ENCODE data around the gene ZNF750.

The ZNF750 gene

DNA sequence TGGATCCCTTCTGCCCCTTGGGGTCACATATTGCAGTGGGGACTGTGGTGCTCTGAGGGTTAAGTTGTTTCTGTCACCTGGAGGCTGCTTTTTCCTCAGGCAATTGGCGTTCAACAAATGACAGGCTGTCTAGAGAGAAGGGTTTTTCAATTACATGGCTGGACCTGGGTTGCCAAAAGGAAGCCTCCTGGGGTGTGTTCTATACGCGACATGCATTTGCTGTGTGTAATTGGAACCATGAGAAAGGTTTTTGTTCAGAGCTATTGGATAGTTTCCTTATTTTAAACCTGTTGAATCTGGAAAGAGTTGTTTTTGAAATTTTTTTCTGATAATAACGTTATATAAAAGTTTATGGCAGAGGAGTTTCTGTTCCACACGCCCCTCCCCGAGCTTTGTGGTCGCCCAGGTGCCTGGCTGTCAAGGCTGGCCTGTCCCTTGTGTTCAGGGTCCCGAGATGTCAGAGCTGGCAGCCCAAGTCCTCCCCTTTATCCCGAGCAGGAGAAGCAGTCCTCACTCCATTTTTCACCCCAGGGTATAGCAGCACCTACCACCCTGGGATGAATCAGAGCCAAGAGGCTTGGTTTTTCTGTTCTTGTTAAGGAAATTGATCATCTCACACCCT, 26.1 kb upstream of the ZNF750 start:
- H3K4me1 ChIP-seq (ENCODE audit: control insufficient read depth, insufficient read depth, low read length, poor library complexity, severe bottlenecking) = peaks cover 58% of the 10 kb centered on the region
- DNase-seq = no peak
- H3K27me3 ChIP-seq (replicated peaks; ENCODE audit: control insufficient read depth, insufficient read depth, low read length, poor library complexity, severe bottlenecking) = no peaks in the 10 kb centered on the region
- no peaks in the 10 kb centered on the region for H3K9me3 ChIP-seq (ENCODE audit: control insufficient read depth, low read length)
- peaks cover 9% of the 10 kb centered on the region for H3K36me3 ChIP-seq (ENCODE audit: control insufficient read depth, insufficient read depth, low read length)
- H3K27ac ChIP-seq (ENCODE audit: insufficient read depth, low read length, poor library complexity, severe bottlenecking) = peak overlapping the region; percentile 92
- no peak overlapping the region for H3K4me3 ChIP-seq (ENCODE audit: insufficient read depth, low read depth, low read length, poor library complexity, severe bottlenecking)

DNA sequence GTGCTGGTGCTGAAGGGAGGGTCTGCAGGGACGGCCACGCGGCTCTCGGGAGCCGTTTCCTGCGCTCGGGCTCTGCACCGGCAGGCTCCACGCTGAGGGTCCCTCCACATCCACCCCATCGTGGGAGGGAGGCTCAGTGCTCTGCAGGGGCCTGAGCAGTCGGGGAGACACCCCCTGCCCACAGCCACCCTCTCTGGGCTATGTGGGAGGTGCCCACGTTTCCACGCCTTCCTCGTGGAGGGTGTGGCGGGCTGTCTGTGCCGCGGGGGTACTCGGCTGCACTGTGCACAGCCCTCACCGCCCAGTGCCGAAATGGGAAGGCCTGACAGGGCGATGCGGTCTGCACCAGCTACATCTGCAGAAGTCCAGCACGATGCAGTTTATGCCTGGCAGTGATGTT, 25.5 kb upstream of the ZNF750 start:
- DNase-seq = no peak
- H3K9me3 ChIP-seq (ENCODE audit: control insufficient read depth, low read length) = no peaks in the 10 kb centered on the region
- peak overlapping the region; percentile 92 for H3K27ac ChIP-seq (ENCODE audit: insufficient read depth, low read length, poor library complexity, severe bottlenecking)
- H3K36me3 ChIP-seq (ENCODE audit: control insufficient read depth, insufficient read depth, low read length) = peaks cover 3% of the 10 kb centered on the region
- peak overlapping the region; percentile 37 for H3K4me3 ChIP-seq (ENCODE audit: insufficient read depth, low read depth, low read length, poor library complexity, severe bottlenecking)
- H3K4me1 ChIP-seq (ENCODE audit: control insufficient read depth, insufficient read depth, low read length, poor library complexity, severe bottlenecking) = peaks cover 64% of the 10 kb centered on the region
- no peaks in the 10 kb centered on the region for H3K27me3 ChIP-seq (replicated peaks; ENCODE audit: control insufficient read depth, insufficient read depth, low read length, poor library complexity, severe bottlenecking)

GRCh38 chr17:82864713-82865248, 25.0 kb upstream of the ZNF750 start:
- Histone ChIP-seq H3K27me3 (replicated peaks; ENCODE audit: control insufficient read depth, insufficient read depth, low read length, poor library complexity, severe bottlenecking) (no peaks in the 10 kb centered on the region), H3K4me1 (ENCODE audit: control insufficient read depth, insufficient read depth, low read length, poor library complexity, severe bottlenecking) (peaks cover 66% of the 10 kb centered on the region), H3K36me3 (ENCODE audit: control insufficient read depth, insufficient read depth, low read length) (no peaks in the 10 kb centered on the region), H3K9me3 (ENCODE audit: control insufficient read depth, low read length) (no peaks in the 10 kb centered on the region), H3K4me3 (ENCODE audit: insufficient read depth, low read depth, low read length, poor library complexity, severe bottlenecking) (peak overlapping the region; percentile 37), H3K27ac (ENCODE audit: insufficient read depth, low read length, poor library complexity, severe bottlenecking) (peak overlapping the region; percentile 92)
- no peak for DNase-seq

- Histone ChIP-seq H3K4me1 (ENCODE audit: control insufficient read depth, insufficient read depth, low read length, poor library complexity, severe bottlenecking) (peaks cover 66% of the 10 kb centered on the region), H3K27ac (ENCODE audit: insufficient read depth, low read length, poor library complexity, severe bottlenecking) (peak overlapping the region; percentile 92)
- DNase-seq = peak; percentile 77 to 89 (median 82)
Observed at GRCh38 chr17:82863941-82864712, 24.3 kb upstream of the ZNF750 start.

GRCh38 chr17:82863383-82863940, 23.6 kb upstream of the ZNF750 start:
- Histone ChIP-seq H3K27ac (ENCODE audit: insufficient read depth, low read length, poor library complexity, severe bottlenecking) (peak overlapping the region; percentile 92), H3K4me3 (ENCODE audit: insufficient read depth, low read depth, low read length, poor library complexity, severe bottlenecking) (peak overlapping the region; percentile 10), H3K4me1 (ENCODE audit: control insufficient read depth, insufficient read depth, low read length, poor library complexity, severe bottlenecking) (peaks cover 73% of the 10 kb centered on the region), H3K36me3 (ENCODE audit: control insufficient read depth, insufficient read depth, low read length) (no peaks in the 10 kb centered on the region), H3K9me3 (ENCODE audit: control insufficient read depth, low read length) (no peaks in the 10 kb centered on the region), H3K27me3 (replicated peaks; ENCODE audit: control insufficient read depth, insufficient read depth, low read length, poor library complexity, severe bottlenecking) (no peaks in the 10 kb centered on the region)
- no peak for DNase-seq

More at GRCh38 chr17:82863941-82864712, 24.3 kb upstream of the ZNF750 start:
- Histone ChIP-seq H3K4me3 (ENCODE audit: insufficient read depth, low read depth, low read length, poor library complexity, severe bottlenecking) (peak overlapping the region; percentile 37), H3K27me3 (replicated peaks; ENCODE audit: control insufficient read depth, insufficient read depth, low read length, poor library complexity, severe bottlenecking) (no peaks in the 10 kb centered on the region), H3K9me3 (ENCODE audit: control insufficient read depth, low read length) (no peaks in the 10 kb centered on the region), H3K36me3 (ENCODE audit: control insufficient read depth, insufficient read depth, low read length) (no peaks in the 10 kb centered on the region)

DNA sequence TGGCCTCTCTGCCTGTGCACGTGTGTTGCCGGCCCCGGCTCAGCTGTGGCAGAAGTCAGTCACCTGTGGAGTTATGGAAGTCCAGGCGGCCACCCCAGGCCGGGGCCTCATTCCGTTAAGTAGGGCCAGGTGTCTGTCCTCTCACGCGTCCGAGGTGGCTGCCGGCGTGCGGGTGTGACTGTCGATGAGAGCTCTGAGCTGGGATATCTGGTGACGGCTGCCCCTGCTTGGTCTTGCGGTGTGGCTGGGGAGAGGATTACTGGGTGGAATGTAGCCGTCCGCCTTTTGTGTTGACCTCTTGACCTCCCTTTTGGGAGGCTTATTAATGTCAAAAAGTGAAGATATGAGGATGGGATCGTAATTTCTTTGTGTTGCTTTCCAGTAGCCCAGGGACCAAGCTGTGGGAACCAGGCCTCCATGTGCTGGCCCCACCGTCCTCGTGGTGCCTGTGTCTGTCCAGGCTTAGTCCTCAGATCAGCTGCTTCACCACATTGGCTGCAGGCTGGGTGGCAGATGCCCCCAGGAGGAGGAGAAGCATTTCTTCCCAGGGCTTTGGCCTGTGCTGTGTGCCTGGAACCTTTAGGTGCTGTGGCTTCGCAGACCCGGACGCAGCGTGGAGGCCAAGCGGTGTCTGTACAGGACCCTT, 23.0 kb upstream of the ZNF750 start:
- no peak for DNase-seq
- Histone ChIP-seq H3K36me3 (ENCODE audit: control insufficient read depth, insufficient read depth, low read length) (no peaks in the 10 kb centered on the region), H3K4me1 (ENCODE audit: control insufficient read depth, insufficient read depth, low read length, poor library complexity, severe bottlenecking) (peaks cover 78% of the 10 kb centered on the region), H3K9me3 (ENCODE audit: control insufficient read depth, low read length) (no peaks in the 10 kb centered on the region), H3K27me3 (replicated peaks; ENCODE audit: control insufficient read depth, insufficient read depth, low read length, poor library complexity, severe bottlenecking) (no peaks in the 10 kb centered on the region), H3K27ac (ENCODE audit: insufficient read depth, low read length, poor library complexity, severe bottlenecking) (peak overlapping the region; percentile 92), H3K4me3 (ENCODE audit: insufficient read depth, low read depth, low read length, poor library complexity, severe bottlenecking) (no peak overlapping the region)

GRCh38 chr17:82862191-82862590, 22.4 kb upstream of the ZNF750 start:
- H3K9me3 ChIP-seq (ENCODE audit: control insufficient read depth, low read length) = no peaks in the 10 kb centered on the region
- no peak overlapping the region for H3K4me3 ChIP-seq (ENCODE audit: insufficient read depth, low read depth, low read length, poor library complexity, severe bottlenecking)
- H3K27ac ChIP-seq (ENCODE audit: insufficient read depth, low read length, poor library complexity, severe bottlenecking) = peak overlapping the region; percentile 92
- DNase-seq = no peak
- peaks cover 78% of the 10 kb centered on the region for H3K4me1 ChIP-seq (ENCODE audit: control insufficient read depth, insufficient read depth, low read length, poor library complexity, severe bottlenecking)
- H3K27me3 ChIP-seq (replicated peaks; ENCODE audit: control insufficient read depth, insufficient read depth, low read length, poor library complexity, severe bottlenecking) = no peaks in the 10 kb centered on the region
- no peaks in the 10 kb centered on the region for H3K36me3 ChIP-seq (ENCODE audit: control insufficient read depth, insufficient read depth, low read length)

DNA sequence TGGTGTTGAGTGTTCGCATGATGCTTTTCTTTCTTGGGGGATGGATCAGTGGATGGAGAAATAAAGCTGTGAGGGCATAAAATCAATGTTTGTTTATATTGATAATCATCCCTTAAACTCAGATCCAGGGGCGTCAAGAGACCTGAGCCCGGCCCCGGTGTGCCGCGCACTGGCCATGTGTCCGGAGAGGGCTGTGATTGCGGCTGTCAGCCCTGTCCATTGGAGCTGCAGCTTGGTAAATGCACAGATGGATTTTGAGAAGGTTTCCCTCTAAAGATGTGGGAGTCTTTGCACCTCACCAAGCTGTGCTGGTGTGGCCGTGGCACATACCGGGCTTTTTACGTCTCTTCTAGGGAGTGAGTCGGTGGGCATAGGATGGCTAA, 21.6 kb upstream of the ZNF750 start:
- Histone ChIP-seq H3K36me3 (ENCODE audit: control insufficient read depth, insufficient read depth, low read length) (no peaks in the 10 kb centered on the region), H3K27me3 (replicated peaks; ENCODE audit: control insufficient read depth, insufficient read depth, low read length, poor library complexity, severe bottlenecking) (no peaks in the 10 kb centered on the region), H3K4me1 (ENCODE audit: control insufficient read depth, insufficient read depth, low read length, poor library complexity, severe bottlenecking) (peaks cover 70% of the 10 kb centered on the region), H3K27ac (ENCODE audit: insufficient read depth, low read length, poor library complexity, severe bottlenecking) (no peak overlapping the region), H3K4me3 (ENCODE audit: insufficient read depth, low read depth, low read length, poor library complexity, severe bottlenecking) (no peak overlapping the region), H3K9me3 (ENCODE audit: control insufficient read depth, low read length) (no peaks in the 10 kb centered on the region)
- no peak for DNase-seq

DNA sequence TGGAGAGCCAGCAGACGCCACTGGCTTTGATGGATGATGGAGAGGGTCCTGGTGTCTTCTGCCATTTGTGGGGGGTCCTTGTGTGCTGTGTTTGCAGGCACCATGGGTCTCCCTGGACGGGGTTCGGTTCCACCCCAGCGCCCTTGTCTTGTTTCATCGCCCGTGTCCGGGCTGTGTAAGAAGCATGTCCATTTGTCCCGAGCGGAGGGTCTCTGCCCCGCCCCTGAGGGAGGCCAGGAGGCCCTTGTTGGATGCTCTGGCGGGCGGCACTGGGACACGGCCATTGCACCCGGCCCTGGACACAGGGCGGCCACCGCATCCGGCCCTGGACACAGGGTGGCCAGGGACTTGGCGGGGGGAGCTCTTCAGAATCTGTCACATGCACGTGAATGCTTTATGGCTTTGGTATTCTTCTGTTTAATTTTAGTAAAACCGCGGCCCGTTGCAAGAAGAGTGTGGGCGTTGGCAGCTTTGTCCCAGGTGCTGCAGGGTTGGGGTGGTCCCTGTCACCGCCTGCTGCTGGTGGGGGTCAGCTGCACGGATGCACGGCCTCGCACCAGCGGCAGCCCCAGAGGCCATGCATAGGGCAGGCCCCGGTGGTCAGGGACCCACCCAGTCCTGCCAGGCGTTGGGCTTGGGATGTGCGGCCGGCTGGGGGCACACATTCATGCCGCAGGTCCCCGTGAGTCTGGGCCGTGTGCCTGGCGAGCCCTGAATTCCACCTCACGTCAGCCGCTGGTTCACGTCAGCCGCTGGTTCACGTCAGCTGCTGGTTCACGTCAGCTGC, 21.0 kb upstream of the ZNF750 start:
- no peak for DNase-seq
- Histone ChIP-seq H3K4me1 (ENCODE audit: control insufficient read depth, insufficient read depth, low read length, poor library complexity, severe bottlenecking) (peaks cover 64% of the 10 kb centered on the region), H3K9me3 (ENCODE audit: control insufficient read depth, low read length) (no peaks in the 10 kb centered on the region), H3K4me3 (ENCODE audit: insufficient read depth, low read depth, low read length, poor library complexity, severe bottlenecking) (peak overlapping the region; percentile 48), H3K36me3 (ENCODE audit: control insufficient read depth, insufficient read depth, low read length) (no peaks in the 10 kb centered on the region), H3K27ac (ENCODE audit: insufficient read depth, low read length, poor library complexity, severe bottlenecking) (peak overlapping the region; percentile 83), H3K27me3 (replicated peaks; ENCODE audit: control insufficient read depth, insufficient read depth, low read length, poor library complexity, severe bottlenecking) (no peaks in the 10 kb centered on the region)
